IMR-90 (cell line): ENCODE results near the gene TOR3A. TPM values are rescaled to one million over a fixed set of nuclear protein-coding genes. Genes with fewer than 3 reads are reported as not detected.

ENCODE experiments used
- ATAC-seq: fragments of 200-7000 bp; cut with Tn5 transposase; 2 replicates; pipeline ENCODE4 v1.9.1; 2020; ENCODE audit warnings: low read depth, mild to moderate bottlenecking, moderate library complexity
- BruUV-seq: library from RNA; stranded (reverse); fragments of 400-500 nt; replicated peaks from 2 replicates; lab custom pipeline; 2021; lab: Mats Ljungman, UMichigan
- CTCF ChIA-PET: fragments of 300-600 bp; formaldehyde crosslinking; extraction: SDS; loops from one replicate; lab custom pipeline; 2021; ENCODE audit warnings: antibody characterized with exemption; lab: Yijun Ruan, JAX
- POLR2A ChIA-PET: fragments of 300-600 bp; sonication (Branson Sonifier 250); formaldehyde crosslinking; loops from one replicate; lab custom pipeline; 2022; ENCODE audit warnings: antibody characterized with exemption; ENCODE audit not compliant: unreplicated experiment; lab: Charles Lee
- DNase-seq: peaks from one replicate; pipeline ENCODE4 v3.0.0; 2013
- H2AFZ ChIP-seq: replicated peaks from 2 replicates; pipeline ENCODE3; 2013; ENCODE audit warnings: low read length, mild to moderate bottlenecking; ENCODE audit not compliant: poor library complexity
- H2AK5ac ChIP-seq: 2 replicates; pipeline ENCODE4 v1.6.1; 2013; ENCODE audit warnings: low read depth, low read length, inconsistent platforms
- H2AK9ac ChIP-seq: replicated peaks from 2 replicates; pipeline ENCODE3; 2013; ENCODE audit warnings: mild to moderate bottlenecking, low read depth, low read length, moderate library complexity; ENCODE audit not compliant: poor library complexity
- H2BK120ac ChIP-seq: 2 replicates; pipeline ENCODE4 v1.6.1; 2013; ENCODE audit warnings: low read depth, low read length, inconsistent platforms
- H2BK15ac ChIP-seq: 3 replicates; pipeline ENCODE4 v1.6.1; 2013; ENCODE audit warnings: low read depth, low read length, inconsistent platforms
- H2BK20ac ChIP-seq: 2 replicates; pipeline ENCODE4 v1.6.1; 2013; ENCODE audit warnings: low read depth, mild to moderate bottlenecking, inconsistent platforms, low read length, moderate library complexity
- H2BK5ac ChIP-seq: 2 replicates; pipeline ENCODE4 v1.6.1; 2013; ENCODE audit warnings: mild to moderate bottlenecking, low read depth, low read length, inconsistent platforms; ENCODE audit not compliant: poor library complexity, severe bottlenecking
- H3K14ac ChIP-seq: replicated peaks from 2 replicates; pipeline ENCODE4 v1.6.1; 2013; ENCODE audit warnings: low read depth, low read length, inconsistent platforms
- H3K18ac ChIP-seq: 2 replicates; pipeline ENCODE4 v1.6.1; 2013; ENCODE audit warnings: low read depth, low read length, control low read depth
- H3K23ac ChIP-seq: 2 replicates; pipeline ENCODE4 v1.6.1; 2013; ENCODE audit warnings: low read depth, low read length, inconsistent platforms
- H3K27ac ChIP-seq: 2 replicates; pipeline ENCODE4 v1.5.1; 2013; ENCODE audit warnings: mild to moderate bottlenecking, control low read depth, low read length; ENCODE audit not compliant: insufficient read depth
- H3K27me3 ChIP-seq: 2 replicates; pipeline ENCODE4 v1.6.1; 2013; ENCODE audit warnings: low read length; ENCODE audit not compliant: control insufficient read depth, insufficient read depth
- H3K36me3 ChIP-seq: 2 replicates; pipeline ENCODE4 v1.6.1; 2013; ENCODE audit warnings: low read length, mixed read lengths; ENCODE audit not compliant: control insufficient read depth, insufficient read depth
- H3K4ac ChIP-seq: 2 replicates; pipeline ENCODE4 v1.6.1; 2013; ENCODE audit warnings: low read depth, low read length, inconsistent platforms
- H3K4me1 ChIP-seq: 2 replicates; pipeline ENCODE4 v1.6.1; 2013; ENCODE audit warnings: low read length, mixed read lengths; ENCODE audit not compliant: control insufficient read depth, insufficient read depth
- H3K4me2 ChIP-seq: 2 replicates; pipeline ENCODE4 v1.6.1; 2013; ENCODE audit warnings: low read depth, mild to moderate bottlenecking, control low read depth, low read length, moderate library complexity
- H3K4me3 ChIP-seq: 2 replicates; pipeline ENCODE4 v1.5.1; 2013; ENCODE audit warnings: low read depth, mild to moderate bottlenecking, control low read depth, low read length, moderate library complexity; ENCODE audit not compliant: insufficient read depth
- H3K56ac ChIP-seq: 2 replicates; pipeline ENCODE4 v1.6.1; 2013; ENCODE audit warnings: low read length, inconsistent platforms; ENCODE audit not compliant: insufficient read depth; ENCODE audit errors: extremely low read depth
- H3K79me1 ChIP-seq, 2 experiments: 2 replicates each; pipeline ENCODE4 v1.6.1; 2013; ENCODE audit warnings: low read length in 2 of 2, inconsistent platforms in 1 of 2, low read depth in 1 of 2
- H3K9ac ChIP-seq: 2 replicates; pipeline ENCODE4 v1.6.1; 2013; ENCODE audit warnings: low read depth, low read length, control low read depth
- H3K9me1 ChIP-seq: 2 replicates; pipeline ENCODE4 v1.6.1; 2013; ENCODE audit warnings: low read length, inconsistent platforms; ENCODE audit not compliant: insufficient read depth
- H3K9me3 ChIP-seq: 2 replicates; pipeline ENCODE4 v1.6.1; 2013; ENCODE audit warnings: low read length; ENCODE audit not compliant: control insufficient read depth, insufficient read depth
- H4K20me1 ChIP-seq: 2 replicates; pipeline ENCODE4 v1.6.1; 2013; ENCODE audit warnings: low read length, inconsistent platforms; ENCODE audit not compliant: insufficient read depth
- H4K5ac ChIP-seq: 2 replicates; pipeline ENCODE4 v1.6.1; 2013; ENCODE audit warnings: mild to moderate bottlenecking, low read depth, low read length, control low read depth
- H4K8ac ChIP-seq, 2 experiments: 2 replicates each; pipeline ENCODE4 v1.6.1; 2013; ENCODE audit warnings: low read depth in 2 of 2, low read length in 2 of 2, control low read depth in 1 of 2, inconsistent platforms in 1 of 2
- H4K91ac ChIP-seq: 2 replicates; pipeline ENCODE4 v1.6.1; 2013; ENCODE audit warnings: low read depth, low read length, inconsistent platforms; ENCODE audit not compliant: insufficient read depth
- CEBPB ChIP-seq: IDR thresholded peaks from 2 replicates; pipeline ENCODE4 v1.6.1; 2012; ENCODE audit warnings: low read depth, low read length, improper control_type of control experiment
- MAFK ChIP-seq: IDR thresholded peaks from 2 replicates; pipeline ENCODE4 v1.6.1; 2012; ENCODE audit warnings: low read depth, low read length, improper control_type of control experiment
- POLR2A ChIP-seq: IDR thresholded peaks from 2 replicates; pipeline ENCODE4 v1.6.1; 2012; ENCODE audit warnings: mild to moderate bottlenecking, low read depth, low read length
- RFX5 ChIP-seq: IDR thresholded peaks from 2 replicates; pipeline ENCODE4 v1.8.0; 2012; ENCODE audit warnings: low read depth, mild to moderate bottlenecking, low read length, moderate library complexity
- SMC3 ChIP-seq: fragments of 150-350 bp; IDR thresholded peaks from 2 replicates; pipeline ENCODE4 v1.6.1; 2016; ENCODE audit warnings: low read depth, mild to moderate bottlenecking, antibody characterized with exemption, low read length, moderate library complexity
- dilution Hi-C: fragments of 300-500 bp; cut with HindIII; formaldehyde crosslinking; loops from one replicate; pipeline ENCODE4 v1.14.3; 2018; ENCODE audit warnings: low sequenced_read_pairs; ENCODE audit not compliant: unreplicated experiment
- in situ Hi-C: fragments of 300-500 bp; cut with MboI; formaldehyde crosslinking; loops from 3 replicates; pipeline ENCODE4 v1.14.3; 2019; ENCODE audit warnings: low sequenced_read_pairs, inconsistent platforms, mixed read lengths
- intact Hi-C: fragments of 100-400 bp; cut with micrococcal nuclease; formaldehyde crosslinking; loops from 2 replicates; pipeline ENCODE4 v1.10.0; 2022
- polyA plus RNA-seq, 3 experiments: library from polyadenylated mRNA; depleted of rRNA; stranded (reverse); fragments of >200 nt; gene quantifications; 2 replicates each; pipeline ENCODE4 v1.2.3, GENCODE V29; 2012; ENCODE audit warnings: low replicate concordance in 1 of 3
- total RNA-seq: library from RNA; depleted of rRNA; stranded (reverse); fragments of >200 nt; gene quantifications from 2 replicates; pipeline ENCODE4 v1.2.3, GENCODE V29; 2012
- TF ChIP-seq, protein P1 (sequence below): conservative IDR thresholded peaks from 2 replicates; pipeline ENCODE4 v1.5.1; 2012; ENCODE audit warnings: mild to moderate bottlenecking, low read depth, low read length, improper control_type of control experiment

Gene TOR3A
- total and polyA plus RNA-seq, 2 of the 4 experiments (the other 2 are of a cell fraction): 16.8 to 22.2 TPM

- H2BK20ac ChIP-seq: no peak overlapping the region
- in situ Hi-C loops (no loop called here), dilution Hi-C loops (no loop called here), intact Hi-C loops (no loop called here)
- no peak overlapping the region for H4K5ac ChIP-seq
- H3K9me1 ChIP-seq: peaks cover 6% of the 10 kb centered on the region; the same call in 1 of the 2 replicates
- peaks cover 3% of the 10 kb centered on the region for H3K4me1 ChIP-seq
- POLR2A ChIA-PET: no interaction called here
- H4K20me1 ChIP-seq: peaks cover 3% of the 10 kb centered on the region
- H3K23ac ChIP-seq: no peak overlapping the region
- no peak overlapping the region for H2BK120ac ChIP-seq
- no peak overlapping the region for H3K4me3 ChIP-seq
- H2BK15ac ChIP-seq: no peak overlapping the region
- H3K9me3 ChIP-seq: no peaks in the 10 kb centered on the region
- H2AK9ac ChIP-seq: no peak overlapping the region
- no peak overlapping the region for H4K8ac ChIP-seq
- H3K4me2 ChIP-seq: no peak overlapping the region
- no peak overlapping the region for H3K14ac ChIP-seq
- DNase-seq (no peak), ATAC-seq (no peak)
- BruUV-seq: no TSS peak
- no peak overlapping the region for H3K56ac ChIP-seq
- H3K4ac ChIP-seq: no peak overlapping the region
- CTCF ChIA-PET: no interaction called here
- no peak overlapping the region for H2AK5ac ChIP-seq
- no peaks in the 10 kb centered on the region for H3K27me3 ChIP-seq
- H3K18ac ChIP-seq: no peak overlapping the region
- H3K36me3 ChIP-seq: no peaks in the 10 kb centered on the region
- H2AFZ ChIP-seq: no peak overlapping the region
- no peak overlapping the region for H3K27ac ChIP-seq
- TF ChIP-seq CEBPB (no peak), SMC3 (no peak), POLR2A (no peak), MAFK (no peak), RFX5 (no peak)
- TF ChIP-seq, protein P1, sequence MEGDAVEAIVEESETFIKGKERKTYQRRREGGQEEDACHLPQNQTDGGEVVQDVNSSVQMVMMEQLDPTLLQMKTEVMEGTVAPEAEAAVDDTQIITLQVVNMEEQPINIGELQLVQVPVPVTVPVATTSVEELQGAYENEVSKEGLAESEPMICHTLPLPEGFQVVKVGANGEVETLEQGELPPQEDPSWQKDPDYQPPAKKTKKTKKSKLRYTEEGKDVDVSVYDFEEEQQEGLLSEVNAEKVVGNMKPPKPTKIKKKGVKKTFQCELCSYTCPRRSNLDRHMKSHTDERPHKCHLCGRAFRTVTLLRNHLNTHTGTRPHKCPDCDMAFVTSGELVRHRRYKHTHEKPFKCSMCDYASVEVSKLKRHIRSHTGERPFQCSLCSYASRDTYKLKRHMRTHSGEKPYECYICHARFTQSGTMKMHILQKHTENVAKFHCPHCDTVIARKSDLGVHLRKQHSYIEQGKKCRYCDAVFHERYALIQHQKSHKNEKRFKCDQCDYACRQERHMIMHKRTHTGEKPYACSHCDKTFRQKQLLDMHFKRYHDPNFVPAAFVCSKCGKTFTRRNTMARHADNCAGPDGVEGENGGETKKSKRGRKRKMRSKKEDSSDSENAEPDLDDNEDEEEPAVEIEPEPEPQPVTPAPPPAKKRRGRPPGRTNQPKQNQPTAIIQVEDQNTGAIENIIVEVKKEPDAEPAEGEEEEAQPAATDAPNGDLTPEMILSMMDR: no peak
- no peak overlapping the region for H3K9ac ChIP-seq
- no peak overlapping the region for H4K91ac ChIP-seq
- peaks cover 19 to 33% of the 10 kb centered on the region in 2 experiments for H3K79me1 ChIP-seq
- no peak overlapping the region for H2BK5ac ChIP-seq
Measured at GRCh38 chr1:179047636-179047997, 34.3 kb upstream of the TOR3A start.
